ENCODE results near the gene PDSS2.
"Not testable (repeated sequence)": the region's sequence is repeated elsewhere in the genome, so short reads cannot be mapped to it uniquely, and the experiment has no call there.

Gene PDSS2

DNA sequence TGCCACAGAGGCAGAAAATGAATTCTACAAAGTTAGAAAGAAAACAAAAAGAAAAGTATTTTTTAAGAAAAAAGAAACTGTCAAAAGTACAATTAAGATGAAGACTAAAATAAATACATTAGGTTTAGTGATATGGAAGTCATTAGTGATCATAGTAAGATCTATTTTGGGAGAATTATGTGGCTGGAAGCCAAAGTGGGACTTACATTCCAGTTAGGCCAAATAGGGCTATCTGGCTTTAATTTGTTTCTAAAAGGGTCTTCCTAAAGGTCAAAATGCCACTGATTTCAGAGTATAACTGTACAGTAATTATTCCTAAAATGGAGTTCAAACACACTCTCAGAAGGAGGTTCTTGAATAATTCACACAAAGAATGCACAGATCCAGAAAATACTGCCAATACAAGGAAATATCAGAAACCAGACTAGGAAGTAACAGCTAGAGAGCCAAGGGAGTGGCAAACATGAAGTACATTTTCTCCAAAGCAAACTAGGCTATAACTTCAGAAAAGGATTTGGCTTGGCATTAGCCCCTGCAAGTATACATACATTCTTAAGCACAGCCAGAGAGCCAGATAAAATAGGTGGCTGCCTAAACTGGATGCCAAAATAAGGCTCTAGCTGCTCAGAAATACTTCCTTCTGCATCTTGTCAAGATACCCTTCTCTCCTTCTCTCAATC lies 45.3 kb downstream of the PDSS2 start:
- DNase-seq, result no peak

DNA sequence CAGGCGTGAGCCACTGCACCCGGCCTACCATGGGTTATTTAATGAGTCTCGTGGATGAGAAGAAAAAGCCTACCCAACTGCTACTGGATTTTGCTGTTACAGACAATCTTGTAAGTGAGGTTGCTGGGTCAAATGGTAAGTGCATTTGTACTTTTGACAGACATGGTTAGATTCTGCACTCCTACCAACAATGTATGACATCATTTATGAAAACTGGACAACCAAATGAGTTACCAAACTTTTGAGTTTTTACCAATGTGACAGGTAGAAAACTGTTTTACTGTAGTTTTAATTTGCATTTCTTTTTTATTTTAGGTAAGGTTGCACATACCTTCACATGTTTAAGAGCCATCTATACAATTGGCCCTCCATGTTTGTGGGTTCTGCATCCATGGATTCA lies 48.2 kb downstream of the PDSS2 start:
- DNase-seq, result no peak

DNA sequence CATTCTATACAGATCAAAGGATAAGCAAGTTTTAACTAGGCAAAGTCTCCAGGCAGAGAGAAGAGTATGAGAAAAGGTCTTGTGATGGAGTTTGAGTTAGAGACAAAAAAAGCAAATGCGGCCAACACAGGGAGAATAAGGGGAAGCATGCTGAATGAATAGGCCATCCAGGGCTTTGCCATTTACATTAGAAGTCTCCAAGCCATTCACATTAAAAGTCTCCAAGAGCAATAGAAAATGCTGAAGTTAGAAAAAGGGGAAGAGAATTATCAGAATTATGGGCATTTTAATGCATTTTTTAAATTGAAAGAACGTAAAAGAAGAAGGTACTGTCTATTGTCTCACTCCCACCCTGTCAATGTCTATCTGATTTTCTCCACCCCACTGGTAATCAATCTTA lies 49.4 kb downstream of the PDSS2 start:
- DNase-seq, result no peak

DNA sequence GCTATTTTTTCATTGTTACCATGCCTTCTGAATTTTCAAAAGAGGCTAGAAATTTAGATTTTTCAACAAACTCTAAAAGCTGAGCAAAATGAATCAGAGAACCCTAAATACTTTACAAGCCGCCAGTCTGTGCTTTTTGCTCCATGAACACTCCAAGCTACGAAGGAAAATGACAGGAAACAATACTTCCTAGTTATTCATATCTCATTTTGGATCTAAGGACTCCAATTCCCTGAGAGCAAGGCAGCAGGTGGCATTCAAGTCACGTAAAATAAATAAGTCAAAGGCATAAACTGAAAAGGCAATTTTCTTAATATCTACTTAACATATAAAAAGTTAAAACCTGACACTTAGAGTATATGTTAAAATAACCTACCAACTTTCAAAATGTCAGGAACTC lies 50.6 kb downstream of the PDSS2 start:
- DNase-seq, result no peak

DNA sequence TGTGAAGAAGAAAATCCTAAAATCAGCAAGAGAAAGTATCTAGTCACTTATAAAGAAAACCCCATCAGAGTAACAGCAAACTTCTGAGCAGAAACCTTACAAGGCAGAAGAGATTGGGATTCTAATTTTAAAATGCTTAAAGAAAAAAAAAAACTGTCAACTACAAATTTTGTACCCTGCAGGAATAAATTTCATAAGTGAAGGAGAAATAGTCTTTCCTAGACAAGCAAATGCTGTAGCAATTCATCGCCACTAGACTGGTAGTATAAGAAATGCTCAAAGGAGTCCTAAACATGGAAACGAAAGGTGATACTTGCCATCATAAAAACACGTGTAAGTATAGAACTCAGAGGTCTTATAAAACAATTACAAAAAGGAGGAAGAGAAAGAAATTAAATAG lies 54.4 kb downstream of the PDSS2 start:
- no peak for DNase-seq

DNA sequence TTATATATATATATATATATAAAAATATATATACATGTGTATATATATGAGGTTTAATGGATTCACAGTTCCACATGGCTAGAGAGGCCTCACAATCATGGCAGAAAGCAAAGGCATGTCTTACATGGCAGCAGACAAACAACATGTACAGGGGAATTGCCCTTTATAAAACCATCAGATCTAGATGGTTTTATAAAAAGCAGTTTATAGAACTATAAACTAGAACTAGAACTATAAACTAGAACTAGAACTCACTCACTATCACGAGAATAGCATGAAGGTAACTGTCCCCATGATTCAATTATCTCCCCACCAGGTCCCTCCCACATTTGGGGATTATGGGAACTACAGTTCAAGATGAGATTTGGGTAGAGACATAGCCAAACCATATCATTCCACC lies 56.8 kb downstream of the PDSS2 start:
- DNase-seq, result no peak

DNA sequence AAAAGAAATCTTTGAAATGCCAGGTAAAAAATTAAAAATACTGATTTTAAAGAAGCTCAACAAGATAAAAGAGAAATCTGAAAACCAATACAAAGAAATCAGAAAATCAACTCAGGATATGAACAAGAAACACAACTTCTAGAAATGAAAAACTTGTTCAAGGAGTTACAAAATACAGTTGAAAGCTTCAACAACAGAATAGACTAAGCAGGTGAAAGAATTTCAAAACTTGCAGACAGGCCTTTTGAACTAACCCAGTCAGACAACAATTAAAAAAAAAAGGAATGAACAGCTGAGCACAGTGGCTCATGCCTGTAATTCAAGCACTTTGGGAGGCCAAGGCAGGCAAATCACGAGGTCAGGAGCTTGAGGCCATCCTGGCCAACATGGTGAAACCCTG lies 57.8 kb downstream of the PDSS2 start:
- DNase-seq, result no peak

DNA sequence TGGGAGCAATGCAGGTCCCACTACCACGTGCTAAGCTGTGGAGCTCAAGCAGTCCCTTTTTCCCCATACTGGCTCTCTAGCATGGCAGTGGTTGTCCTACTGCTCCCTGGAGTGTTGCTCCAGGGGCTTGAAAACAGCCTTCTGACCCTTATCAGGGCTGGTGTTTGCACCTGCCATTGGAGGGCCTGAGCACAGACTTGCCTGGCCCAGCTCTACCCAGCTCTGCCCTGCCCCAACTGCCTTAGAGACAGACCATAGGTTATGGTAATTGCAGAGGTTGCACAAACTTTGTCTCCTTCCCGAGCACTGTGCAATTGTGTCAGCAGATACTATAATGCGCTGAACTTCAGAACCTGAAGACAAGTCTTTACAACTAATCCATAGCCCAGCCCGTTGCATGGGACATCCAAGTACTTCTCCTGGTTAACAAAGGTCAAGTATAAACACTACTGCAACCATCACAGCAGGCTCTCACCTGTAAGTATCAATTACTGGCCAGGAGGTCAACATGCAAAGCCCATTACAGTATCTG lies 58.7 kb downstream of the PDSS2 start:
- no peak for DNase-seq

DNA sequence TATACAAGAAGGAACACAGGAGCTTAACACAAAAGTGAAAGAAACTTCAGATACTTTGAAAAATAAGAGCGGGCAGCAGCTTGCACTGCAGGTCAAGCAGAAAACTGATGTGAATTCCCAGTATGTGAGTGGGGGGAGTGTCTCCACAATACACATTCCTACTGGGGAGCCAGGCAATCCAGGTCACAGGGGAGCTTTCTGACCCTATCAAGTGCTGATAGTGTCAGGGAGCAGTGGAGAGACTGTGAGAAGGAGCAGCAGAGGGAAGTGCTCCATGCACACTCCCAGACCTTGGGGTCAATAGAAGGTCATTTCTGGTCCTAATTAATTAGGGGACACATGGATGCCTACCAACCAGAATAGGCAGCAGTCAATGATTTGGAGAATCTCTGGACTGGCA lies 59.4 kb downstream of the PDSS2 start:
- no peak for DNase-seq

DNA sequence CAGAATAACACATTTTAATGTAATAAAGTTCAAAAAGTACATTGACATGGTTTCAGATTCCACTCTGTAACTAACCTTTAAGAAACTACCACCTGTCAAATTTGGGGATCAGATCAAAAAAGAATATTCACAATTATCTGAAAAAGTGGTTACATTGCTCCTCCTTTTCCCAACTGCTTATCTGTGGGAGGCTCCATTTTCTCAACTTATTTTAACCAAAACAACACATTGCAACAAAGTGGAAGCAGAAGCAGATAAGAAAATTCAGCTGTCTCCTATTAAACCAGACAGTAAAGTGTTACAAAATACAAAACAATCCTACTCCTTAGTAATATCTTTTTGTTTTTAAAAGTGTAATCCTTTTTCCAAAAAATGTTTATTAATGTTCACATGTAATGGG lies 61.4 kb downstream of the PDSS2 start:
- no peak for DNase-seq

DNA sequence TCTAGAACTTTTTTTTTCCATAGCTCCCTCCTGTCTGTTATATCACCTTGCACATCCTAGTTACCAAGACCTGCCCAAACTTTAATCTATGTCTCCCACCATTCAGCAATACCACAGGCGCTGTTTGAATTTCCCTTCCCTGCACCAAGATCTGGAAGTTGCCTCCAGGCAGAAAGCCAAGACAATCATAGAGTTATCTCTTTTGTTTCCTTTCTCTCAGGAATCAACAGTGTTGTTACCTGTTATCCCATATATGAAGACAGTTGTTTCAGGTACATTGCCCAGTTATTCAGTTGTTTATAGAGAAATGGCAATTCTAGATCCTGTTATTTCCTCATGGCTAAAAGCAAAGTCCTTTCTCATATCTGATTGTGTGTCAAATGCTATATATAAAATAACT lies 63.2 kb downstream of the PDSS2 start:
- no peak for DNase-seq

DNA sequence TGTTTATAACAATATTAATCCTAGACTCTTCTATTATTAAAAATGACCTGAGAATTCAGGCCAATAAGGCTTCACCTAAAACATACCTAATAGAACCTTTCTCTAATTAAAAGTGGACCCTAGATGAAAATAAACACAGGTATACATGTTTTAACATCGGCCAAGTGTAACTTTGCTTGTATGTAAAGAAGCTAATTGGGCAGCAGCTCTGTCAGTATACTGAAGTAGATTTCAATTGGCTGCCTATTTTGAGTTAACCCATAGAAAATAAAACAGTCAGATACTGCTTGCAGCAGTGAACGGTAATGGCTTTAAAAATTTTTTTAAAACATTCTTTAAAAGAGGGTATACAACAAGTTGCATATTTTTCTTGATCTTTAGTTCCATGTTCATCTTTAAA lies 67.3 kb downstream of the PDSS2 start:
- no peak for DNase-seq

DNA sequence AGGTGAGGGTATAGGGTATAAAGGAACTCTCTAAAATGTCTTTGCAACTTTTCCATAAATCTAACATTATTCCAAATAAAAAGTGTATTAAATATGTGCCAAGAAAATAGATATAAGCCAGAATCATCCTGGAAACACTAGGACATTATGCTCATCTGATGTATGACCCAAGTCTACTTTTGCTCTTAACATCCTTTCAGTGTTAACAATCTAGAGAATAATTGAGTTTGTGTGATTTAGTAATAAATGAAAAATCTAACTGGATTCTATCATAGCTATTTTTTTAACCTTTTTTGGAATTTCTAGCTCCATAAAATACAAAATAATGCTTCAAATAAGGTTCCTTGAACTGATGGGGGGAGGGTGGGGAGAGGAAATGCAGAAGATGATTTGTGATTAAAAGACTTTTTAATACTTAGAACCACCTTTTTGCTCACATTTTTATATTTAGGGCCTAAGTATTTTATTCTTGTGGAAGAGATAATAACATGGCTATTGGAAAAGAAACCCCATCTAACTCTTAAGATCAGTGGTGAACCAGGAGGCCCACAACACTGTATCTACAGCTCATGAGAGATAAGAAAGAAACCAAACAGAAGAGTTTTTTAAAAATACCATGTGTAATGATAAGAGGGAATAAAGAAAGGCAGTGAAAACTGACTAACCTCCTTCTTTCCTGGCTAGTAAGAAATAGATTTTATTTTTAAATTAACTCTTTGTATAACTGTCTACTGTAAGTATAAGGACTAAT lies 68.5 kb downstream of the PDSS2 start:
- no peak for DNase-seq

DNA sequence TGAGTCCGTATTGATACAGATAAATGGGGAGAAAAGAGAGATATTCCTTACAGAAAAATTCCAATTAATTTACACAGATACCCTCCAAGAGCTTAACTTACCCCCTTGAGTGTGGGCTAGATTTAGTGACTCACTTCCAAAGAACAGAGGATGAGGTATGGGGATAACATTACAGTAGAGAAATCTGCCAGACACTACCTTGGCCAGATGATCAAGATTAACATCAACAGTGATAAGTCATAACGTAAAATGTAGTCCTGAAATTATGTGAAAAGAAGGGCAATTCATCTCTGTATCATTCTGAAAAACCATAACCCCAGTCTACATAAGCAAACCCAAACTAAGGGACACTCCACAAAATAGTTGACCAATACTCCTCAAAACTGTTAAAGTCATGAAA lies 69.3 kb downstream of the PDSS2 start:
- DNase-seq, result no peak

DNA sequence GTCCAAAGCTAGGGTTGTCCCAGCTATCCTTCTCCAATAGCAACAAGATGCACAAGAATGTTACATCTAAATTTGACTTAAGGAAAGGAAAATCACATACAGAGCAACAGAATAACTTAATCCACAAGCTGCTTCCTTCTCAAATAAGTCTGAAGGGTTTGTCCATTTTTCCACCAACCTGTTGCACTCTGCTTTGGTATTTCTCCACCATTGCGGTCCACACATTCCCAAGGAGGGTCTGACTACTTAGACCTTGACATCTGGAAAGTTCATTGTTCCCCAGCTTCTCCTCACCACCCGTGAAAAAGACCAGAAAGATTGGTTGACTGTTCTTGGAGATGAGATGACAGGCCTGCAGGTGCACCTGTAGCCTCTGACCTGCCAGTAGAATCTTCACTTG lies 72.5 kb downstream of the PDSS2 start:
- DNase-seq, result no peak

DNA sequence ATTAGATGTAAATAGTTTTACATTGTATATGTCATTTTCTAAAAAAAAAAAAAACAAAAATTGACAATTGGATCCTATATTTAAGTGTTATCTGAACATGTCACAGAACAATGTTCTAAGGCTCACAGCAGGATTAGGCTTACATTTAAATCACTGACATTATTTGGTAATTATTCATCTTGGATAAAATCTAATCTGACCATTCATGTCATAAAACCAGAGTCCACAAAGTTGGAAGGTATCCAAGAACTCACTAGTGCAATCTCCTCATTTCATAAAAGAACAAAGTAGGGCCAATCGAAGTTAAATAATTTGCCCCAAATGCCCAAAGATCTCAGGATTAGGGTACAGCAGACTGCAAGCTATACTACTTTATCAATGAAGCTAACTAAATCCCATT lies 73.0 kb downstream of the PDSS2 start:
- no peak for DNase-seq

DNA sequence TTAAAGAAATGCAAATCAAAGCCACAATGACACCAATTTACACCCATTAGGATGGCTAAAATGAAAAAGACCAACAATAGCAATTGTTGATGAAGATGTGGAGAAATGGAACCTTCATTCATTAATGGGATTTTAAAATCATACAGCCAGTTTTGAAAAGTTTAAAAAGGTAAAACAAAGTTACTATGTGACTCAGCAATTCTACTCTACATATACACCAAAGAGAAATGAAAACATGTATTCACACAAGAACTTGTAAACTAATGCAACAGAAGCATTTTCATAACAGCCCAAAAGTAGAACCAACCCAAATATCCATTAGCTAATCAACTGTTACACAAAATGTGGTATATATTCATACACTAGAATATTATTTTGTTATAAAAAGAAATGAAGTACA lies 75.7 kb downstream of the PDSS2 start:
- DNase-seq, result no peak

DNA sequence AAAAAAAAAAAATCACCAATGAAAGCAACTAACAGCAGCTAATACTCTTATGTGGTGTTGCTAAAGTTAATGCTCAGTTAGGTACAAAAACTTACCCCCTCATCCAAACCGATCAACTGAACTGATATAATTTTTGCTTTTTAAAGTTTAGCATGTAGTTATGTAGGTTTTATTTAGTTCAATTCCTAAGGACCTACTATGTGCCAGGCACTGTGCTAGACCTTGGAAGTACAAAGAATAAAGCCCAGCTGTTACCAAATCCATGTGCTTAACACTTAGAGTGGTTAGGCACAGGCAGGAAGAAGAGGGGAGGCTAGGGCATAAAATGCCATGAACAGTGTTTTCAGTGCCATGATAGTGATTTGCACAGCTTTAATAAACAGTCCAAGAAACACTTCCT lies 85.1 kb downstream of the PDSS2 start:
- DNase-seq, result no peak

DNA sequence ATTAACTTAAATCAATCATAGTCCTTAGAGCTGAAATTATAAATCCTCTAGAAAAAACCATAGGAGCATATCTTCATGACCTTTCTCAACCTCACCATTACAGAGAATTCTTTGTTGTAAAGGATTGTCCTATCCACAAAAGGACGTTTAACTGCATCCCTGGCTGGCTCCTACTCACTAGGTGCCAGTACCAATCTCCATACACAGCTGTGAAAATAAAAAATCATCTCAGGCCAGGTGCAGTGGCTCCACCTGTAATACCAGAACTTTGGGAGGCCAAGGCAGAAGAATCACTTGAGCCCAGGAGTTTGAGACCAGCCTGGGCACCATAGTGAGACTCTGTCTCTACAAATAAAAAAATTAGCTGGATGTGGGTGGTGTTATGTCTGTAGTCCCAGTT lies 89.9 kb downstream of the PDSS2 start:
- DNase-seq, result no peak

DNA sequence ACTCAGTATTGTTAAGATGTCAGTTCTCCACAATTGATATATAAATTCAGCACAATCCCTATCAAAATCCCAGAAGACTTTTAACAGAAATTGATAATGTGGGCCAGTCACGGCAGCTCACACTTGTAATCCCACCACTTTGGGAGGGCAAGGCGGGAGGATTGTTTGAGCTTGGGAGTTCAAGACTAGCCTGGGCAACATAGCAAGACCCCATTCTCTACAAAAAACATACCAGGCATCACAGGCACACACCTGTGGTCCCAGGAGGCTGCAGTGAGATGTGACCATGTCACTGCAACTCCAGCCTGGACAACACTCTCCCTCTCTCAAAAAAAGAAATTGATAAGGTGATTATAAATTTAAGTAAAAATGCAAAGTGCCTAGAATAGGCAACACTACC lies 90.9 kb downstream of the PDSS2 start:
- DNase-seq, result no peak

DNA sequence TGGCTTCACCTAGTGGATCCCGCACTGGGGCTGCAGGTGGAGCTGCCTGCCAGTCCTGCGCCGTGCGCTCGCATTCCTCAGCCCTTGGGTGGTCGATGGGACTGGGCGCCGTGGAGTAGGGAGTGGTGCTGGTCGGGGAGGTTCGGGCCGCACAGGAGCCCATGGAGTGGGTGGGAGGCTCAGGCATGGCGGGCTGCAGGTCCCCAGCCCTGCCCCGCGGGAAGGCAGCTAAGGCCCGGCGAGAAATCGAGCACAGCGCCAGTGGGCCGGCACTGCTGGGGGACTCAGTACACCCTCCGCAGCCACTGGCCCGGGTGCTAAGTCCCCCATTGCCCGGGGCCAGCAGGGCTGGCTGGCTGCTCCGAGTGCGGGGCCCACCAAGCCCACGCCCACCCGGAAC lies 95.2 kb downstream of the PDSS2 start:
- not testable (repeated sequence) for DNase-seq

DNA sequence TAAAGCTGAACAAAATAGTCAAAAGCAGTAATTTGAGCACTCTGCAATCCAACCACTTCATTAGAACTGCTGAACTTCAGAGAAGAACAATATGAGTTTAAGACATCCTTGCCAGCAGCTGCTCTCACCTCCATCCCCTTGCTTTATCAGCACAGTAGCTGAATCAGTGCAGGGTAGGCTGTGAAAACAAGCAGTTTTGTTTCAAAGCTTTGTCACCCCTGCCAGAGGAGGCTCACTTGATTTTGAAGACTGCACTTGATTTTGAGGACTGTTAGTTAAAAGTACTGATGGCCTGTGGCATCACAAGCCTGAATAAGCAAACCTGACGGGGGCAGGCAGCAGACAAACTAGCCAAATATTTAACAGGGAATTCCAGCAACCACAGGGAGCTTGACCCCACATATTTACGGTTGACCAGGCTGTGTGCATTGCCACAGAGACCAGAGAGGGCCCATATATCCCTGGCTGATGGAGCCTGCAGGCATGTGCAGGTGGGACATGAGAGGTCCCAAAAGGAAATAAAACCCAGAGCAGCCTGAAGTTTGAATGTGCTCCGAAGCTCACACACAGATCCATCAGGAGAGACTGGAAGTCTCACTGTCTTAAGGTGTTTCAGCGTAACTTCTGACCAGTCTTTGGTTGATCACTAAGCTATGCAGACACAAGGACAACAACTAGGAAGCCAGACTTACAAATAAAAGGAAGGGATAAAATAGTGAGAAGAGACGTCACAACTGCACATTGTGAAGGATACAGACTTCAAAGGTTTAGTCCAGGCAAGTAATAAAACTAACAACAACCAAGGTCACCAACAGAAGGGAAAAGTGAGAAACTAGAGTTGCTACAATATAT lies 97.4 kb downstream of the PDSS2 start:
- no peak for DNase-seq

DNA sequence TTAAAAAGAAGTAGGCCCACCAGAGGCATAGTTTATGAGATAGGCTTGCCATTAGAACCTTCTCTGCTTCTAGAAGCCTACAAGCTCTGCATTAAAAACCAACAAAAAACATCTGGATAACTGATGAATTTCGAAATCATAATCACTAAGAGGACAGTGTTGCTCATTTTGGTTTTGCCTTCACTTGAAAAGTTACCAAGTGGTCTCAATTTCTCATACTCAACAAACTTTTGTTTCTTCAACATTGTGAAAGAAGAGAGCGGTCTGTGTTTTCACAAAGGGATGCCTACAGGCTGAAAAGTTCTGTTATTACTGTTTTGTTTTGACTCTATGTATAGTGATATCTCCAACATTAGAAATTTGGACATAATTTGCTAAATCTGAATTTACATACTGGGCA lies 98.9 kb downstream of the PDSS2 start:
- no peak for DNase-seq

DNA sequence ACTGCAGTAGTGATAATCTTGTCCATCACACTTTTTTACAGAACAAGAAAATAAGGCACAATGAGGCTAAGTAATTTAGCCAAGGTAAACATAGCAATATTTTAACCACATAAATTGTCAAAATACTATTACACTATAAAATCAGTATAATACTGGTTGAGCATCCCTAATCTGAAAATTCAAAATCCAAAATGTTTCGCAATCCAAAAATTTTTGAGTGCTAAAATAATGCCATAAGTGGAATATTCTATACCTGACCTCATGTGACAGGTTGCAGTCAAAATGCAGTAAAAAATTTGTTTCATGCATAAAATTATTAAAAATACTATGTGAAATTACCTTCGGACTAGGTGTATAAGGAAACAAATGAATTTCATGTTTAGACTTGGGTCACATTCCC lies 101.5 kb downstream of the PDSS2 start:
- no peak for DNase-seq

Measured in stimulated activated CD4-positive, alpha-beta T cell treated with anti-CD3 and anti-CD28 coated beads, Interleukin-1b, Interleukin-23, amount 100 ng/mL, for 48 hours (primary cell).